KMS-11 (cell line): ENCODE measurements around the gene SIRPB1.

Experiments
- H2AFZ ChIP-seq: fragments of 200-600 bp; sonication (generic); 2 replicates; pipeline ENCODE4 v1.6.1; 2016; ENCODE audit warnings: antibody characterized with exemption, mixed run types, low read depth
- H3K27ac ChIP-seq: fragments of 200-600 bp; sonication (generic); 2 replicates; pipeline ENCODE4 v1.6.1; 2016; ENCODE audit warnings: mild to moderate bottlenecking, mixed run types
- H3K27me3 ChIP-seq: fragments of 200-600 bp; sonication (generic); 2 replicates; pipeline ENCODE4 v1.6.1; 2017; ENCODE audit warnings: mild to moderate bottlenecking, low read depth, mixed run types, moderate library complexity; ENCODE audit not compliant: insufficient read depth
- H3K36me3 ChIP-seq: fragments of 200-600 bp; sonication (generic); 2 replicates; pipeline ENCODE4 v1.6.1; 2017; ENCODE audit warnings: mild to moderate bottlenecking, mixed run types; ENCODE audit not compliant: insufficient read depth
- H3K4me1 ChIP-seq: fragments of 200-600 bp; sonication (generic); 2 replicates; pipeline ENCODE4 v1.6.1; 2016; ENCODE audit warnings: mild to moderate bottlenecking, low read depth, mixed run types; ENCODE audit not compliant: poor library complexity, severe bottlenecking
- H3K4me2 ChIP-seq: fragments of 200-600 bp; sonication (generic); 2 replicates; pipeline ENCODE4 v1.7.0; 2016; ENCODE audit warnings: mild to moderate bottlenecking, mixed run types
- H3K4me3 ChIP-seq: fragments of 200-600 bp; sonication (generic); IDR thresholded peaks from 2 replicates; pipeline ENCODE4 v1.6.1; 2017; ENCODE audit warnings: low read depth, low read length, mixed read lengths; ENCODE audit not compliant: insufficient read depth
- H3K79me2 ChIP-seq: fragments of 200-600 bp; sonication (generic); 2 replicates; pipeline ENCODE4 v1.6.1; 2016; ENCODE audit warnings: low read depth, mixed run types; ENCODE audit not compliant: insufficient read depth
- H3K9ac ChIP-seq: fragments of 200-600 bp; sonication (generic); 2 replicates; pipeline ENCODE4 v1.6.1; 2016; ENCODE audit warnings: mild to moderate bottlenecking, mixed run types
- H4K20me1 ChIP-seq: fragments of 200-600 bp; sonication (generic); 2 replicates; pipeline ENCODE4 v1.6.1; 2016; ENCODE audit warnings: mild to moderate bottlenecking, mixed run types; ENCODE audit not compliant: insufficient read depth
- TF ChIP-seq, protein P1 (sequence below): fragments of 200-600 bp; sonication (generic); conservative IDR thresholded peaks from 2 replicates; pipeline ENCODE4 v1.6.1; 2017; ENCODE audit warnings: low read depth, mild to moderate bottlenecking, antibody characterized with exemption, low read length, moderate library complexity, mixed read lengths

SIRPB1 gene

DNA sequence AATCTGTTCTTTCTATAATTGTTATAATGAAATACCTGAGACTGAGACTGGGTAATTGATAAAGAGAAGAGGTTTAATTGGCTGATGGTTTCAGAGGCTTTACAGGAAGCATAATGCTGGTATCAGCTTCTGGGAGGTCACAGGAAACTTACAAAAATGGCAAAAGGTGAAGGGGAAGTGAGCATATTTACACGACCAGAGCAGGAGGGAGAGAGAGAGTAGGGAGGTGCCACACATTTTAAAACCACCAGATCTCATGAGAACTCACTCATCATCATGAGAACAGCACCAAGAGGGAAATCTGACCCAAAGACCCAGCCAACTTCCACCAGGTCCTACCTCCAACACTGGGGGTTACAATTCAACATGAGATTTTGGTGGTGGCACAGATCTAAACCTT lies 2.6 kb upstream of the SIRPB1 start:
- TF ChIP-seq, protein P1, sequence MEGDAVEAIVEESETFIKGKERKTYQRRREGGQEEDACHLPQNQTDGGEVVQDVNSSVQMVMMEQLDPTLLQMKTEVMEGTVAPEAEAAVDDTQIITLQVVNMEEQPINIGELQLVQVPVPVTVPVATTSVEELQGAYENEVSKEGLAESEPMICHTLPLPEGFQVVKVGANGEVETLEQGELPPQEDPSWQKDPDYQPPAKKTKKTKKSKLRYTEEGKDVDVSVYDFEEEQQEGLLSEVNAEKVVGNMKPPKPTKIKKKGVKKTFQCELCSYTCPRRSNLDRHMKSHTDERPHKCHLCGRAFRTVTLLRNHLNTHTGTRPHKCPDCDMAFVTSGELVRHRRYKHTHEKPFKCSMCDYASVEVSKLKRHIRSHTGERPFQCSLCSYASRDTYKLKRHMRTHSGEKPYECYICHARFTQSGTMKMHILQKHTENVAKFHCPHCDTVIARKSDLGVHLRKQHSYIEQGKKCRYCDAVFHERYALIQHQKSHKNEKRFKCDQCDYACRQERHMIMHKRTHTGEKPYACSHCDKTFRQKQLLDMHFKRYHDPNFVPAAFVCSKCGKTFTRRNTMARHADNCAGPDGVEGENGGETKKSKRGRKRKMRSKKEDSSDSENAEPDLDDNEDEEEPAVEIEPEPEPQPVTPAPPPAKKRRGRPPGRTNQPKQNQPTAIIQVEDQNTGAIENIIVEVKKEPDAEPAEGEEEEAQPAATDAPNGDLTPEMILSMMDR = no peak
- no peaks in the 10 kb centered on the region for H3K4me1 ChIP-seq
- H4K20me1 ChIP-seq = no peaks in the 10 kb centered on the region
- no peak overlapping the region for H2AFZ ChIP-seq
- H3K4me2 ChIP-seq = no peak overlapping the region
- H3K9ac ChIP-seq = no peak overlapping the region
- H3K27ac ChIP-seq = no peak overlapping the region
- no peaks in the 10 kb centered on the region for H3K36me3 ChIP-seq
- no peak overlapping the region for H3K4me3 ChIP-seq
- H3K79me2 ChIP-seq = no peaks in the 10 kb centered on the region
- no peaks in the 10 kb centered on the region for H3K27me3 ChIP-seq

GRCh38 chr20:1621316-1621715 lies 1.5 kb upstream of the SIRPB1 start:
- no peaks in the 10 kb centered on the region for H3K79me2 ChIP-seq

DNA sequence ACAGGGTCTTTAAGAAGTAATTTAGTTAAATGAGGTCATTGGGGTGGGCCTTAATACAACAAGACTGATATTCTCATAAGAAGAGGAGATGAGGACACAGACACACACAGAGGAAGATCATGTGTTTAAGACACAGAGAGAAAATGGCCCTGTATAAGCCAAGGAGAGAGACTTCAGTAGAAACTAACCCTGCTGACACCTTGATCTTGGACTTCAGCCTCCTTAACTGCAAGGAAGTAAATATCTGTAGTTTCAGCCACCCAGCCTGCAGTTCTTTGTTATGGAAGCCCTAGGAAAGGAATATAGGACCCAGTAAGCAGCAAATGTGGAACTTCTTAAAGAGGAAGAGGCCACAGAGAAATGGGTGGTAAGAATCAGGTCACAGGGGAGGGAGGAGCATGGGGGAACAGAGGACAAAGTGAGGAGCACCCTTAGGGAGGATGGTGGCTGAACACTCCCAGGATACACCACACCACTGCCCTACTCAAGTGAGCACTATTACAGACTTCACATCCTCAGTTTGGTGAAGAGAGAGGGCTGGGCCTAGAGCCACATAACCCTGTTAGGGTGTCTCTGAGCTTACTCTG lies 762 bp downstream of the SIRPB1 start:
- Histone ChIP-seq H3K4me2 (no peak overlapping the region), H4K20me1 (no peaks in the 10 kb centered on the region), H3K36me3 (no peaks in the 10 kb centered on the region), H3K4me1 (no peaks in the 10 kb centered on the region), H3K27me3 (no peaks in the 10 kb centered on the region), H3K9ac (no peak overlapping the region), H3K4me3 (no peak overlapping the region), H2AFZ (no peak overlapping the region), H3K27ac (no peak overlapping the region), H3K79me2 (no peaks in the 10 kb centered on the region)
- TF ChIP-seq, protein P1 = no peak

More at GRCh38 chr20:1621316-1621715, 1.5 kb upstream of the SIRPB1 start:
- Histone ChIP-seq H4K20me1 (no peaks in the 10 kb centered on the region), H3K9ac (no peak overlapping the region), H3K36me3 (no peaks in the 10 kb centered on the region), H2AFZ (no peak overlapping the region), H3K4me2 (no peak overlapping the region), H3K27me3 (no peaks in the 10 kb centered on the region), H3K27ac (no peak overlapping the region), H3K4me3 (no peak overlapping the region), H3K4me1 (no peaks in the 10 kb centered on the region)
- TF ChIP-seq, protein P1 = no peak

DNA sequence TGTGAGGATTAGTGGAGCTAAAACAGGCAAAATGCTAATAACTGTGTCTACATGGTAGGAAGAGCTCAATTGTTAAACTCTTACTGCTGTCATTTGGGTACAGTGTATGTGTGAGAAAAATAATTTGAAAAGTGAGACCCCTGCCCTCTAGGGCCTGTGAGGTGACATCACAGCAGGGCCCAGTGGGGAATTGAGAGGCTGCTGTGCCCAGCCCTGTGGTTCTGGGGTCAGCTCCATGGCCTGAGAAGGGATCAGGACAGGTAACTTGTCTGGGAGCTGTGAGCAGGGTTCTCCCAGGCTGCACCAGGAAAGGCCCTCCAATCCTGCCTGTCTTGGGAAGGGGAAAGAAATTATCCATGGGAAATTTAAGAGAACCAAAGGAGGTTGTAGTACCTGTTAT lies 1.3 kb downstream of the SIRPB1 start:
- H3K27ac ChIP-seq = no peak overlapping the region
- no peak overlapping the region for H3K4me2 ChIP-seq

More for the DNA sequence above, 1.3 kb downstream of the SIRPB1 start:
- H3K4me1 ChIP-seq = no peaks in the 10 kb centered on the region
- no peaks in the 10 kb centered on the region for H3K79me2 ChIP-seq
- H3K4me3 ChIP-seq = no peak overlapping the region
- TF ChIP-seq, protein P1 = no peak
- no peaks in the 10 kb centered on the region for H3K36me3 ChIP-seq
- no peaks in the 10 kb centered on the region for H3K27me3 ChIP-seq
- no peak overlapping the region for H3K9ac ChIP-seq
- H4K20me1 ChIP-seq = no peaks in the 10 kb centered on the region
- no peak overlapping the region for H2AFZ ChIP-seq
